K562 (cell line): ENCODE measurements around the gene ADAM10. TPM values are rescaled to one million over a fixed set of nuclear protein-coding genes. Genes with fewer than 3 reads are reported as not detected.

Experiments
- BHLHE40 ChIP-seq: IDR thresholded peaks from 2 replicates; pipeline ENCODE4 v1.6.1; 2011; ENCODE audit warnings: low read length, improper control_type of control experiment
- E4F1 ChIP-seq: fragments of 250-450 bp; sonication (Bioruptor Pico); IDR thresholded peaks from 2 replicates; pipeline ENCODE4 v1.5.0; 2021; ENCODE audit warnings: mild to moderate bottlenecking, borderline replicate concordance
- ELF4 ChIP-seq: fragments of 450-650 bp; formaldehyde crosslinking; IDR thresholded peaks from 2 replicates; pipeline ENCODE4 v1.4.0; 2022; ENCODE audit warnings: missing genetic modification characterization
- JUND ChIP-seq, 2 experiments: IDR thresholded peaks; 2 replicates in 1 of 2; 3 replicates in 1 of 2; pipeline ENCODE4 v1.6.1; 2011; ENCODE audit warnings: borderline replicate concordance in 2 of 2, low read depth in 2 of 2, low read length in 2 of 2, improper control_type of control experiment in 1 of 2, missing biosample characterization in 1 of 2, missing genetic modification characterization in 1 of 2, missing genetic modification reagents in 1 of 2
- KDM2B ChIP-seq: fragments of 250-450 bp; sonication (Bioruptor Pico); IDR thresholded peaks from 2 replicates; pipeline ENCODE4 v1.8.0; 2021; ENCODE audit warnings: mild to moderate bottlenecking, moderate library complexity
- MAFK ChIP-seq: IDR thresholded peaks from 2 replicates; pipeline ENCODE4 v1.6.1; 2011; ENCODE audit warnings: low read length, improper control_type of control experiment
- MECOM ChIP-seq: fragments of 250-450 bp; sonication (Bioruptor Pico); IDR thresholded peaks from 2 replicates; pipeline ENCODE4 v1.8.0; 2022; ENCODE audit warnings: inconsistent platforms
- MNT ChIP-seq, 2 experiments: fragments of 450-650 bp; conservative IDR thresholded peaks; 2 replicates each; pipeline ENCODE4 v1.6.1; 2017; ENCODE audit warnings: mild to moderate bottlenecking in 2 of 2, moderate library complexity in 2 of 2
- MTA3 ChIP-seq: fragments of 450-650 bp; formaldehyde crosslinking; IDR thresholded peaks from 2 replicates; pipeline ENCODE4 v1.6.1; 2017; ENCODE audit warnings: mild to moderate bottlenecking, borderline replicate concordance
- NRF1 ChIP-seq, 2 experiments: fragments of 450-650 bp; IDR thresholded peaks in 1 of 2; conservative IDR thresholded peaks in 1 of 2; 2 replicates each; pipeline ENCODE4 v1.6.1; 2014; ENCODE audit warnings: mild to moderate bottlenecking in 2 of 2
- PKNOX1 ChIP-seq: fragments of 450-650 bp; IDR thresholded peaks from 2 replicates; pipeline ENCODE4 v1.6.1; 2016
- RBM39 ChIP-seq: fragments of 200-400 bp; formaldehyde crosslinking; optimal IDR thresholded peaks from 2 replicates; pipeline ENCODE3; 2018; ENCODE audit warnings: low read depth, low read length
- SNAPC5 ChIP-seq: fragments of 250-450 bp; sonication (Bioruptor Pico); IDR thresholded peaks from 2 replicates; pipeline ENCODE4 v1.8.0; 2021; ENCODE audit warnings: moderate library complexity, mild to moderate bottlenecking, inconsistent platforms
- SOX6 ChIP-seq: fragments of 450-650 bp; IDR thresholded peaks from 2 replicates; pipeline ENCODE4 v1.6.1; 2014; ENCODE audit warnings: mild to moderate bottlenecking
- TAF9B ChIP-seq: fragments of 450-650 bp; IDR thresholded peaks from 2 replicates; pipeline ENCODE4 v1.6.1; 2018; ENCODE audit warnings: mild to moderate bottlenecking; ENCODE audit not compliant: partially characterized antibody
- UBTF ChIP-seq, 2 experiments: IDR thresholded peaks; 2 replicates each; pipeline ENCODE4 v1.6.1; 2012; ENCODE audit warnings: improper control_type of control experiment in 2 of 2, low read depth in 2 of 2, low read length in 2 of 2, borderline replicate concordance in 1 of 2
- polyA plus RNA-seq, 8 experiments: library from polyadenylated mRNA; depleted of rRNA in 4 of 8; stranded (reverse) in 5 of 8; unstranded in 3 of 8; fragments of >200 nt; fragmentation: Nextera tagmentation in 2 of 8; fragmentation: Illumina TruSeq in 1 of 8; extraction: Ambion mirVana in 2 of 8; extraction: Trizol in 1 of 8; gene quantifications; 2 replicates each; pipeline versions ENCODE4 v1.2.1 to v1.2.3, GENCODE V29; 2011 to 2014; ENCODE audit warnings: inconsistent platforms in 1 of 8, missing spikeins in 1 of 8
- total RNA-seq, 7 experiments: library from RNA; depleted of rRNA in 6 of 7; stranded (reverse); fragments of >200 nt in 6 of 7; fragmentation: Illumina TruSeq in 2 of 7; extraction: Trizol in 2 of 7; gene quantifications; 2 replicates each; pipeline versions ENCODE4 v1.2.1 to v1.2.3, GENCODE V29; 2011 to 2021; ENCODE audit warnings: low replicate concordance in 1 of 7

ADAM10 gene
- total and polyA plus RNA-seq, 9 of the 15 experiments (the other 6 are each of a cell fraction or from before 2014, with no cell fraction given): 11.9 to 152 (median 57.3) TPM

- TF ChIP-seq ELF4 (CRISPR knock-in tag): no peak
- TF ChIP-seq BHLHE40: no peak
- 0 out of 2 replicates have a peak, but pooled peaks have one; percentile 12 for TF ChIP-seq JUND (IDR thresholded peaks at IDR 0.05; ENCODE audit: borderline replicate concordance, low read depth, low read length)
- no peak for TF ChIP-seq JUND (tag; IDR thresholded peaks at IDR 0.05; ENCODE audit: borderline replicate concordance, low read depth, low read length)
- TF ChIP-seq MAFK: no peak
- TF ChIP-seq SNAPC5: no peak
- TF ChIP-seq NRF1 (conservative IDR thresholded peaks at IDR 0.05 in 1 of 2, IDR thresholded peaks at IDR 0.05 in 1 of 2): no peak
- TF ChIP-seq MTA3: no peak
- no peak for TF ChIP-seq E4F1 (CRISPR knock-in tag)
- no peak for TF ChIP-seq MECOM
- TF ChIP-seq SOX6: no peak
- no peak for TF ChIP-seq MNT (conservative IDR thresholded peaks at IDR 0.05)
- TF ChIP-seq TAF9B: no peak
- no peak for TF ChIP-seq PKNOX1
- TF ChIP-seq KDM2B: no peak
- TF ChIP-seq RBM39: no peak
- TF ChIP-seq UBTF (IDR thresholded peaks at IDR 0.05; ENCODE audit: borderline replicate concordance in 1 of 2, low read depth in 2 of 2, low read length in 2 of 2): no peak
These were observed 17.6 kb downstream of the ADAM10 start (continued) for GRCh38 chr15:58731756-58732535.
